T follicular helper cell (primary cell): ENCODE measurements around the gene ALDH7A1.
A peak's percentile ranks its signal among the peaks of the same experiment; 100 is the strongest.
"Not testable (repeated sequence)": the region's sequence is repeated elsewhere in the genome, so short reads cannot be mapped to it uniquely, and the experiment has no call there.

Experiments
- DNase-seq: peaks from one replicate; pipeline ENCODE4 v3.0.0-alpha.2; 2020; ENCODE audit warnings: low read depth

Gene ALDH7A1

DNA sequence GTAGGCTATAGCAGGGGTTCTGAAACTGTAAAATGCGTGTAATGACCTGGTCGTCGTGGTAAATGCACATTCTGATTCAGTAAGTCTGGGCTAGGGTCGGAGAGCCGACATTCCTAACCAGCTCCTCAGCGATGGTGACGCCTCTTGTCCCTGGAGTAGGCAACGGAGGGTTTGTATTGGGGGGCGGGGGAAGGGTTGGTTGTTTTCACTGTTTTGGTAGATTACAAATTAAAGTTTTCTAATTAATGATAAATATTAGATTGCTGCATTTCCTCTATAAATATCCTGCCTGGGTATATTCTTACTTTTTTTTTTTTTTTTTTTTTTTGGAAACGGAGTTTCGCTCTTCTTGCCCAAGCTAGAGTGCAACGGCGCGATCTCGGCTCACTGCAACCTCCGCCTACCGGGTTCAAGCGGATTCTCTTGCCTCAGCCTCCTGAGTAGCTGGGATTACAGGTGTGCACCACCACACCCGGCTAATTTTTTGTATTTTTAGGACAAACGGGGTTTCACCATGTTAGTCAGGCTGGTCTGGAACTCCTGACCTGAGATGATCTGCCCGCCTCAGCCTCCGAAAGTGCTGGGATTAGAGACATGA lies 566 bp upstream of the ALDH7A1 start:
- no peak for DNase-seq

GRCh38 chr5:126591549-126591948 lies 3.5 kb downstream of the ALDH7A1 start:
- DNase-seq: no peak

- DNase-seq: no peak
These were observed 5.3 kb downstream of the ALDH7A1 start for GRCh38 chr5:126589536-126590297.

DNA sequence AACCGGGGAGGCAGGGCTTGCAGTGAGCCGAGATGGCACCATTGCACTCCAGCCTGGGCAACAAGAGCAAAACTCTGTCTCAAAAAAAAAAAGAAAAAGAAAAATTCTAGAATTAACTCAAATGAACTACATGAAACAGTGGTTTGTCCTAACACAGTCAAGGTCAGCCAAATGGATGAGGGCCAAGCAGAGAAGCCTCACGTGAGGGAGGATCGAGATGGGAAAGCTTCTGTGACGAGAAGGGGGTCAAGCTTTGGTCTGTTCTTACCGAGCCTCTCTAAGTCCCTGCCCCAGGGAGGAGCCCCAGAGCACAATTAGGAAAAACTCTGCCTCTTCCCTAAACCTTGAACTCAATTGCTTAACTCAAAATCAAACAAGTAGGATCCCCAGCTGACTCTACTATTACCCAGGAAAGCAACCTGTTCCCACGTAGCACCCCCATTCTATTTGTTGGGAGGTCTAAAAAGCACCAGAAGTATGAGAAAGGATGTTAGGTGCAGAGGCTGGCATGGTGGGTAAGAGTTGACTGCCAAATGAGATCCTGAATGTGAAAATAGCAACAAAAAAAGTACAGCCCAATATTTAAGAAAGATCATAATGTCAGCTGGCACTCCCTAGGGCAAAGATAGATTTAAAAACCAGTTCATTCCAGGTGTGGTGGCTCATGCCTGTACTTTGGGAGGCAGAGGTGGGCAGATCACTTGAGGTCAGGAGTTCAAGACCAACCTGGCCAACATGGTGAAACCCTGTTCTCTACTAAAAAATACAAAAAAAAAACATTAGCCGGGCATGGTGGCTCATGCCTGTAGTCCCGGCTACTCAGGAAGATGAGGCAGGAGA lies 7.2 kb downstream of the ALDH7A1 start:
- no peak for DNase-seq

GRCh38 chr5:126583761-126584160 lies 11.3 kb downstream of the ALDH7A1 start:
- DNase-seq: no peak

- no peak for DNase-seq
These were observed 15.3 kb downstream of the ALDH7A1 start for GRCh38 chr5:126579716-126580115.

DNA sequence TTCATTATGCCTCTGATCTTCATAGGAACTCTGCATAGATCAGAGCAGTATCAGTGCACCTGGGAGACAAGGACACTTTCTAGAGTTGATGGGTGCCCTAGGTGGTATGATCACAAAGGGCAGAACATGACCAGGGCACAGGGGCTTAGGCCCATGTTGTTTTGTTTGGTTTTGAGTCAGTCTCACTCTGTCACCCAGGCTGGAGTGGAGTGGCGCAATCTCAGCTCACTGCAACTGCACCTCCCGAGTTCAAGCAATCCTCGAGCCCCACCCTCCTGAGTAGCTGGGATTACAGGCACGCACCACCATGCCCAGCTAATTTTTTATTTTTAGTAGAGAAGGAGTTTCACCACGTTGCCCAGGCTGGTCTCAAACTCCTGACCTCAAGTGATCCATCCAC lies 17.6 kb downstream of the ALDH7A1 start:
- no peak for DNase-seq

DNA sequence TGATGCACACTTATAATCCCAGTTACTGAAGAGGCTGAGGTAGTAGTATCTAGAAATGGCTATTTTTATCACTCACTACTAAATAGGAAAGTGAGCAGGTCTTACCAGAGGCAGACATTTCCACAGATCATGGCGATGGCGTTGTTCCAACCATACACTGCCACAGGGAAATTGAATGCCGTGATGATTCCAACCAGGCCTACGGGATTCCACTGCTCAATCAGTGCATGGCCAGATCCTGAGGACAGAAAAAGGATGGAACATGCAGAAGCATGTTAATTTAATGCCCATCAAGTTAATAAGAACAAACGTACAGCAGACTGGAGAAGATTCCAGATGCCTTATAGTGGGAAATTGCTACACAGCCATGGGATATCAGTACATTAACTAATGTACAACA lies 18.0 kb downstream of the ALDH7A1 start:
- no peak for DNase-seq

GRCh38 chr5:126575644-126576043 lies 19.4 kb downstream of the ALDH7A1 start:
- DNase-seq: no peak

- no peak for DNase-seq
These were observed 26.7 kb downstream of the ALDH7A1 start for GRCh38 chr5:126568206-126568755.

- no peak for DNase-seq
These were observed 32.2 kb downstream of the ALDH7A1 start for GRCh38 chr5:126562823-126563222.

GRCh38 chr5:126561908-126562307 lies 33.1 kb downstream of the ALDH7A1 start:
- no peak for DNase-seq

DNA sequence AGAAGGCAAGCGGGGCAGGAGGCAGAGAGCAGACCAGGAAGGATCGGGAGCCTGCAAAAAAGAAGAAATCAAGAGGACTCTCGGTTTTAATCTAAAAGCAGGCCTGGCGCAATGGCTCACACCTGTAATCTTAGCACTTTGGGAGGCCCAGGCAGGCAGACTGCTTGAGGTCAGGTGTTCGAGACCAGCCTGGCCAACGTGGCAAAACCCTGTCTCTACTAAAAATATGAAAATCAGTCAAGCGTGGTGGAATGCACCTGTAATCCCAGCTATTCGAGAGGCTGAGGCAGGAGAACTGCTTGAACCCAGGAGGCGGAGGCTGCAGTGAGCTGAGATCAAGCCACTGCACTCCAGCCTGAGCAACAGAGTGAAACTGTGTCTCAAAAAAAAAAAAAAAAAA lies 39.9 kb downstream of the ALDH7A1 start:
- DNase-seq: not testable (repeated sequence)

GRCh38 chr5:126552614-126553013 lies 42.4 kb downstream of the ALDH7A1 start:
- no peak for DNase-seq

GRCh38 chr5:126544087-126544740 lies 50.8 kb downstream of the ALDH7A1 start:
- peak; percentile 15 for DNase-seq

- no peak for DNase-seq
These were observed 51.4 kb downstream of the ALDH7A1 start for GRCh38 chr5:126543660-126544059.

- DNase-seq: no peak
These were observed 52.0 kb downstream of the ALDH7A1 start for GRCh38 chr5:126543009-126543408.

DNA sequence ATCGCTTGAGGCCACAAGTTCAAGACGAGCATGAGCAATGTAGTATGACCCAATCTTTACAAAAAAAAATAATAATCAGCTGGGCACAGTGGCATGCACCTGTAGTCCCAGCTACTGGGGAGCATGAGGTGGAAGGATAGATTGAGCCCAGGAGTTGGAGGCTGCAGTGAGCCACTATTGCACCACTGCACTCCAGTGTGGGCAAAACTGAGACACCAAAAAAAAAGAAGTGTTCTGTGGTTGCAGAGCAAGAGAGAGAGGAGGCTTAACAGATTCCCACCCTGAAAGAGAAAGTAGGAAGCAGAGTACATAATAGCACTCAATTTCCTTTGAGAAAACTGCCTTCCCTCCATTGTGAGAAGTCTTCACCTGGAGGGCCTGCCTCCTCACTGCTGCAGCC lies 52.6 kb downstream of the ALDH7A1 start:
- DNase-seq: no peak

GRCh38 chr5:126540631-126541030 lies 54.4 kb downstream of the ALDH7A1 start:
- DNase-seq: no peak

GRCh38 chr5:126538579-126538978 lies 56.4 kb downstream of the ALDH7A1 start:
- no peak for DNase-seq

DNA sequence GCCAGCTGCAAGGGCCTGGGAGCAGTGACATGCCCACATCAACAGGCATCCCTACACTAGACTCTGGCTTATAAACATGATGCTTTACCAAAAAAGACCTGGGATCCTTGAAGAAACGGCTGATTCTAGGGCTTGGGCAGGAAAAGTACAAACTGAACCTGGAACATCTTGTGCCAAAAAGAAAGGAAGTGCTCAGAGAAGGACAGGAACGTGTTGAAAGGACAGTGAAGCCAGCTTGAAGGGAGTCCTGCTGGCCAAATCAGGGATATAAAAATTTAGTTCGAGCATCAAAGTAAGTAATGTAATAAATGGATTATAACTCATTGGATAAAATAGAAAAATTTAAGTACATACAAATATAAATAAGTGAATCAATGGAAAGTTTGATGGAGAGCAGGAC lies 58.1 kb downstream of the ALDH7A1 start:
- no peak for DNase-seq
